ENCODE results near the gene XPNPEP2.
A peak's percentile ranks its signal among the peaks of the same experiment; 100 is the strongest.

Gene XPNPEP2, protein sequence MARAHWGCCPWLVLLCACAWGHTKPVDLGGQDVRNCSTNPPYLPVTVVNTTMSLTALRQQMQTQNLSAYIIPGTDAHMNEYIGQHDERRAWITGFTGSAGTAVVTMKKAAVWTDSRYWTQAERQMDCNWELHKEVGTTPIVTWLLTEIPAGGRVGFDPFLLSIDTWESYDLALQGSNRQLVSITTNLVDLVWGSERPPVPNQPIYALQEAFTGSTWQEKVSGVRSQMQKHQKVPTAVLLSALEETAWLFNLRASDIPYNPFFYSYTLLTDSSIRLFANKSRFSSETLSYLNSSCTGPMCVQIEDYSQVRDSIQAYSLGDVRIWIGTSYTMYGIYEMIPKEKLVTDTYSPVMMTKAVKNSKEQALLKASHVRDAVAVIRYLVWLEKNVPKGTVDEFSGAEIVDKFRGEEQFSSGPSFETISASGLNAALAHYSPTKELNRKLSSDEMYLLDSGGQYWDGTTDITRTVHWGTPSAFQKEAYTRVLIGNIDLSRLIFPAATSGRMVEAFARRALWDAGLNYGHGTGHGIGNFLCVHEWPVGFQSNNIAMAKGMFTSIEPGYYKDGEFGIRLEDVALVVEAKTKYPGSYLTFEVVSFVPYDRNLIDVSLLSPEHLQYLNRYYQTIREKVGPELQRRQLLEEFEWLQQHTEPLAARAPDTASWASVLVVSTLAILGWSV

DNA sequence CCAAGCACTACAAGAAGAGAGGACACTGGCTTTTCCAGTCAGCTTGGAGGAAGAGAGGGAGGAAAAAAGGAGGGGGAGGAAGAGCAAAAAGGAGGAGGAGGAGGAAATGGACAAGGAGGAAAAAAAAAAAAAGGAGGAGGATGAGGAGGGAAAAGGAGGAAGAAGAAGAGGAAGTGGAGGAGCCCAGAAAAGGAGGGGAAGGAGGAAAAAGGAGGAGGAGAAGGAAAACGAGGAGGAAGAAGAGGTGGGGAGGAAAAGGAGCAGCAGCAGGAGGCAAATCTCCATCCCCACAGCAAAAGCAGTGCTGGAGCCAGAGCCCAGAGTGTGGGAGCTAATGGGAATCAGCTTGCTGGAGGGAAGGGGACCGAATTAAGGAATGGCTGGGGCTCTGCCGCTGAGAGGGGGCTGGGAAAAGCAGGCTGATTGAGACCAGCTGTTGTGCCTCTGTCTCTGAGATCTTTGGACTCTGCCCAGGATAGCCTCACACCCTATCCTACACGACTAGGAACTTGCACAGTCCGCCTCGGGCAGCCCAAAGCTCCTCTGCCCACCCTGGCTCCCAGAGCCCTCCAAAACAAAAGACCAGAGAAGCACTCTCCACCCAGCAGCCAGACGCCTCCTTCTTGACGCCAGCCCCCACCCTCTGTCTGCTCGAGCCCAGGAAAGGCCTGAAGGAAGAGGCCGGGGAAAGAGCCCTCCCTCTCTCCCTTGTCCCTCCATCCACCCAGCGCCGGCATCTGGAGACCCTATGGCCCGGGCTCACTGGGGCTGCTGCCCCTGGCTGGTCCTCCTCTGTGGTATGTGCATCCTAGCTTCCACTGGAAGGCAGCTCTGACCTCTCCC is at the start of gene XPNPEP2:
Gene XPNPEP2 (plus strand): TSS at position 514 of the 843 bp plus-strand sequence. CDS start 235 bp downstream, at position 749.
- H3K4me1 Mint-ChIP-seq: peaks cover 28% of the 10 kb centered on the region
- H3K36me3 Mint-ChIP-seq (ENCODE audit: insufficient read depth): peaks cover 4% of the 10 kb centered on the region
- H3K27me3 Mint-ChIP-seq: no peaks in the 10 kb centered on the region
- H3K4me3 Mint-ChIP-seq: no peak within 1 kb of the TSS
- DNase-seq (ENCODE audit: low spot score in 2 of 2) (no peak), ATAC-seq (replicated peaks; ENCODE audit: extremely low read depth, poor library complexity, severe bottlenecking) (no peak)
- peak within 1 kb of the TSS; percentile 64 for H3K27ac Mint-ChIP-seq (ENCODE audit: low read depth)
- no peaks in the 10 kb centered on the region for H3K9me3 Mint-ChIP-seq

GRCh38 chrX:129689796-129690195 is 49.0 kb upstream of the XPNPEP2 start:
- DNase-seq (ENCODE audit: low spot score in 2 of 2) (no peak), ATAC-seq (replicated peaks; ENCODE audit: extremely low read depth, poor library complexity, severe bottlenecking) (no peak)
- no peak overlapping the region for H3K27ac Mint-ChIP-seq (ENCODE audit: low read depth)
- no peaks in the 10 kb centered on the region for H3K36me3 Mint-ChIP-seq (ENCODE audit: insufficient read depth)
- no peaks in the 10 kb centered on the region for H3K4me1 Mint-ChIP-seq
- no peak overlapping the region for H3K4me3 Mint-ChIP-seq
- H3K9me3 Mint-ChIP-seq: no peaks in the 10 kb centered on the region
- H3K27me3 Mint-ChIP-seq: no peaks in the 10 kb centered on the region

GRCh38 chrX:129690435-129690834 is 48.3 kb upstream of the XPNPEP2 start:
- no peak overlapping the region for H3K27ac Mint-ChIP-seq (ENCODE audit: low read depth)
- ATAC-seq (replicated peaks; ENCODE audit: extremely low read depth, poor library complexity, severe bottlenecking): no peak

GRCh38 chrX:129693354-129693753 is 45.4 kb upstream of the XPNPEP2 start:
- DNase-seq (ENCODE audit: low spot score in 2 of 2) (no peak), ATAC-seq (replicated peaks; ENCODE audit: extremely low read depth, poor library complexity, severe bottlenecking) (no peak)
- Mint-ChIP-seq H3K4me3 (no peak overlapping the region), H3K36me3 (ENCODE audit: insufficient read depth) (no peaks in the 10 kb centered on the region), H3K27me3 (no peaks in the 10 kb centered on the region), H3K4me1 (no peaks in the 10 kb centered on the region), H3K9me3 (no peaks in the 10 kb centered on the region), H3K27ac (ENCODE audit: low read depth) (no peak overlapping the region)

More at GRCh38 chrX:129690435-129690834, 48.3 kb upstream of the XPNPEP2 start:
- Mint-ChIP-seq H3K9me3 (no peaks in the 10 kb centered on the region), H3K36me3 (ENCODE audit: insufficient read depth) (no peaks in the 10 kb centered on the region), H3K4me1 (no peaks in the 10 kb centered on the region), H3K27me3 (no peaks in the 10 kb centered on the region), H3K4me3 (no peak overlapping the region)
- no peak for DNase-seq (ENCODE audit: low spot score in 2 of 2)

DNA sequence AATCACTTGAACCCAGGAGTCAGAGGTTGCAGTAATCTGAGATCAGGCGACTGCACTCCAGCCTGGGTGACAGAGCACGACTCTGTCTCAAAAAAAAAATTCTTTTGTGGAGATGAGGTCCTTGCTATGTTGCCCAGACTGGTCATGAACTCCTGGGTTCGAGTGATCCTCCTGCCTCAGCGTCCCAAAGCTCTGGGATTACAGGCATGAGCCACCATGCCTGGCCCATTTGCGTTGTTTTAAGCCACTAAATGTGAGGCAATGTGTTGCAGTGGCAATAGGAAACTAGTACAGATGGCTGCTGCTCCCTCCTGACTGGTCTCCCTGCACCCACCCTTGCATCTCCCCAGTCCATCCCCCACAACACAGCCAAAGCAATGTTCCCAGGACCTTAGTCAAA is 44.0 kb upstream of the XPNPEP2 start:
- no peaks in the 10 kb centered on the region for H3K27me3 Mint-ChIP-seq
- H3K9me3 Mint-ChIP-seq: no peaks in the 10 kb centered on the region
- no peaks in the 10 kb centered on the region for H3K4me1 Mint-ChIP-seq
- no peaks in the 10 kb centered on the region for H3K36me3 Mint-ChIP-seq (ENCODE audit: insufficient read depth)
- H3K27ac Mint-ChIP-seq (ENCODE audit: low read depth): no peak overlapping the region
- ATAC-seq (replicated peaks; ENCODE audit: extremely low read depth, poor library complexity, severe bottlenecking): no peak
- no peak for DNase-seq (ENCODE audit: low spot score in 2 of 2)
- no peak overlapping the region for H3K4me3 Mint-ChIP-seq

GRCh38 chrX:129695535-129695934 is 43.2 kb upstream of the XPNPEP2 start:
- Mint-ChIP-seq H3K9me3 (no peaks in the 10 kb centered on the region), H3K27ac (ENCODE audit: low read depth) (no peak overlapping the region), H3K4me1 (no peaks in the 10 kb centered on the region), H3K27me3 (no peaks in the 10 kb centered on the region), H3K36me3 (ENCODE audit: insufficient read depth) (no peaks in the 10 kb centered on the region), H3K4me3 (no peak overlapping the region)
- no peak for DNase-seq (ENCODE audit: low spot score in 2 of 2)
- no peak for ATAC-seq (replicated peaks; ENCODE audit: extremely low read depth, poor library complexity, severe bottlenecking)

DNA sequence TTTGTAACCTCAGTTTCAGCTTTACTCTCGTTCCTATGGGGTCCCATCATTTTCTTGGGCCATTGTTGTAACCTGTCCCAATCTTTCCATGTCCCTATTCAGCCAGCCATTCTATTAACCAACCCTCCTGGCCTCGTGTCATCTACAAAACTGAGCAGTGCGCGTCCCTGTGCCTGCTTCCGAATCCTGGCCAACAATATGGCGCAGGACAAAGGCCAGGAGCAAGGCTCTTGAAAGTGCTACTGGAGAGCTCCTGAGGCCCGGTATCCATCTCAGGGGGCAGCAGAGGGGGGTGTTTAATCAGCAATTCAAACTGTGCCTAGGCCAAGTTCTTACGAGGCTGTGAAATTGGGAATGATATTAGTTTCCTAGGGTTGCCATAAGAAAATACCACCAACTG is 42.8 kb upstream of the XPNPEP2 start:
- Mint-ChIP-seq H3K27ac (ENCODE audit: low read depth) (no peak overlapping the region), H3K4me1 (no peaks in the 10 kb centered on the region), H3K36me3 (ENCODE audit: insufficient read depth) (no peaks in the 10 kb centered on the region), H3K27me3 (no peaks in the 10 kb centered on the region), H3K4me3 (no peak overlapping the region), H3K9me3 (no peaks in the 10 kb centered on the region)
- ATAC-seq (replicated peaks; ENCODE audit: extremely low read depth, poor library complexity, severe bottlenecking) (no peak), DNase-seq (ENCODE audit: low spot score in 2 of 2) (no peak)

DNA sequence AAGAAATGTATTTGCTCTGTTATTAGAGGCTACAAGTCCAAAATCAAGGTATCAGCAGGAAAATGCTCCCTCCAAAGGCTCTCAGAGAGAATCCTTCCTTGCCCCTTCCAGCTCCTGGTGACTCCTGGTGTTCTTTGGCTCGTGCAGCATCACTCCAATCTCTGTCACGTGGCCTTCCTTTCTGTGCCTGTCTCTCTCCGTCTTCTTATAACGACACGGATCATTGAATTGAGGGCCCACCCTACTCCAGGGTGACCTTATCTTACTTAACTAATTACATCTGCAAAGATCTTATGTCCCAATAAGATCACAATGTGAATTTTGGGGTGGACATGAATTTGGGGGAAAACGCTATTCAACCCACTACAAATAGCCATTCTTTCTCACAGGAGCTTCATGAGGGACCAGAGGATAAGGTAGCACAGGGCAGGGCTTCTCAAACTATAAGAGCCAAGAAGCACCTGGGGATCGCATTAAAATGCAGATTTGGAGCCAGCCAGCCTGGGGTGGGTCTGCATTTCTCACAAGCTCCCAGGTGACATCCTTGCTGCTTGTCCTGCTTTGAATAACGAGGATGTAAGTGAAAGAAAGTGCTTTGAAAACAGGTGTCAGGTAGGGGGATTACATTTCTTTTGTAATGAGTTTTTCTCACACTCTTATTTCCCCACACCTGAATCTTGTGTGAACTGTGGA is 42.2 kb upstream of the XPNPEP2 start:
- H3K36me3 Mint-ChIP-seq (ENCODE audit: insufficient read depth): no peaks in the 10 kb centered on the region

GRCh38 chrX:129697204-129697829 is 41.5 kb upstream of the XPNPEP2 start:
- no peaks in the 10 kb centered on the region for H3K4me1 Mint-ChIP-seq
- H3K36me3 Mint-ChIP-seq (ENCODE audit: insufficient read depth): no peaks in the 10 kb centered on the region
- no peak for DNase-seq (ENCODE audit: low spot score in 2 of 2)
- no peak overlapping the region for H3K27ac Mint-ChIP-seq (ENCODE audit: low read depth)
- H3K27me3 Mint-ChIP-seq: no peaks in the 10 kb centered on the region
- H3K9me3 Mint-ChIP-seq: no peaks in the 10 kb centered on the region
- no peak overlapping the region for H3K4me3 Mint-ChIP-seq
- ATAC-seq (replicated peaks; ENCODE audit: extremely low read depth, poor library complexity, severe bottlenecking): no peak

More for the DNA sequence above, 42.2 kb upstream of the XPNPEP2 start:
- Mint-ChIP-seq H3K9me3 (no peaks in the 10 kb centered on the region), H3K4me1 (no peaks in the 10 kb centered on the region), H3K27ac (ENCODE audit: low read depth) (no peak overlapping the region), H3K4me3 (no peak overlapping the region), H3K27me3 (no peaks in the 10 kb centered on the region)
- no peak for ATAC-seq (replicated peaks; ENCODE audit: extremely low read depth, poor library complexity, severe bottlenecking)
- DNase-seq (ENCODE audit: low spot score in 2 of 2): no peak

DNA sequence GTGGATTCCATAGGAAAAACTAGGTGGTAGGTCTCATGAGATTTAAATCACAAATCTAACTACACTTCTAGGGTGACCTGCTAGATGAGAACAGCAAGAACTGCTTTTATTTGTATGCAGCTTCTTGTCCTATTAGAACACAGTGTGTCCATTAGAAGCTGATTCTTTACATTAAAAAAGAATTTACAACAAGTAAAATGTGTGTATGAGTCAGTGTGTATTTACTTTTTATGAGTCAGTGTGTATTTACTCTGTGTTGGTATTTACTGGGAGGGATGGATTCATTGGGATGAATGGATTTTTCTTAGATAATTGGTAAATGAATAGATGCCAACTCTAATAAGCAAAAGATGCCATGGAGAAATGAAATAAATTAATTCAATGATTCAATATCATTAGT is 40.6 kb upstream of the XPNPEP2 start:
- no peak for DNase-seq (ENCODE audit: low spot score in 2 of 2)
- no peaks in the 10 kb centered on the region for H3K9me3 Mint-ChIP-seq
- H3K4me1 Mint-ChIP-seq: no peaks in the 10 kb centered on the region
- no peaks in the 10 kb centered on the region for H3K27me3 Mint-ChIP-seq
- H3K4me3 Mint-ChIP-seq: no peak overlapping the region
- no peak for ATAC-seq (replicated peaks; ENCODE audit: extremely low read depth, poor library complexity, severe bottlenecking)
- H3K27ac Mint-ChIP-seq (ENCODE audit: low read depth): no peak overlapping the region
- H3K36me3 Mint-ChIP-seq (ENCODE audit: insufficient read depth): no peaks in the 10 kb centered on the region

DNA sequence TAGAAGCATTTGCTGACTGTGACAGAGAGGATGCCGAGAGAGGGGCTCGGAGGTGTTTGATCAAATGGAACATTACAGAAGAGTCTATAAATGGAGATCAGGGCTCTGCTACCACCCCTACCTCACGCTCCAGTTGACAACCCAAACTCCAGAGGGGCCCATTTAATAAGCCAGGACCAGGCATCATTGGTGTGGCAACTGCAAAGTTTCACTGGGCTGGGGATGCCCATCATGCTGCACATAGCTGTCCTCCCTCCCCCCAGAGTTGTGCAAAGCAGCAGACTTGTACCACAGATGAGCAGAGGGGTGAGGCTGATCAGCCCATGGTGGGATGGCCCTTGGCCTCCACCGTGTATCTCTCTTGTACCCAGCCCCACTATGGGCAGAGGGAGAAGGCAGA is 38.2 kb upstream of the XPNPEP2 start:
- no peak for DNase-seq (ENCODE audit: low spot score in 2 of 2)
- H3K36me3 Mint-ChIP-seq (ENCODE audit: insufficient read depth): no peaks in the 10 kb centered on the region
- no peak overlapping the region for H3K27ac Mint-ChIP-seq (ENCODE audit: low read depth)
- no peak for ATAC-seq (replicated peaks; ENCODE audit: extremely low read depth, poor library complexity, severe bottlenecking)
- H3K27me3 Mint-ChIP-seq: no peaks in the 10 kb centered on the region
- no peaks in the 10 kb centered on the region for H3K4me1 Mint-ChIP-seq
- no peak overlapping the region for H3K4me3 Mint-ChIP-seq
- no peaks in the 10 kb centered on the region for H3K9me3 Mint-ChIP-seq

DNA sequence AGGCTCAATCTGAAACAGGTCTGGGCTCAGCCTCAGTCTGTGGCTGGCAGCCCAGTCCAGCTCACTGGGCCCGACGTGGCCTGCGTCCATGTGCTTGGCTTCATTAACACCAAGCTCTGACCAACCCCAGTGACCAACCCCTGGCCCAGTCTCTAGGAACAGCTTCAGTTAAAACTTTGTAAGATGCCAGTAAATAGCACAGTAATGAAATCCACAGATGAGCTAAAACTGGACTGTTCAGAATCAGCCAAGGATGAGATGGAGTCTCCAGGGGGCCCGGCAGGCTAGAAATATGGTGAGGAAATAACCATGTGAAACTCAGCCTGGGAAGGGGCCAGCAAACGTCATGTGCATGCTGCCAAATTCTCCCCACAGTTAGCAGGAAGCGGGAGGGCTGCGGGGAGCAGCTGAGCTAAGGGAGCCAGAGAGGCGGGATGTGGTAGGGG is 37.1 kb upstream of the XPNPEP2 start:
- no peak for DNase-seq (ENCODE audit: low spot score in 2 of 2)
- ATAC-seq (replicated peaks; ENCODE audit: extremely low read depth, poor library complexity, severe bottlenecking): no peak
- no peaks in the 10 kb centered on the region for H3K4me1 Mint-ChIP-seq

More for the DNA sequence above, 37.1 kb upstream of the XPNPEP2 start:
- Mint-ChIP-seq H3K9me3 (no peaks in the 10 kb centered on the region), H3K36me3 (ENCODE audit: insufficient read depth) (no peaks in the 10 kb centered on the region), H3K27ac (ENCODE audit: low read depth) (no peak overlapping the region), H3K4me3 (no peak overlapping the region), H3K27me3 (no peaks in the 10 kb centered on the region)
